HG03175 (cell line): ENCODE results near the gene SLC22A23.

ENCODE experiments used
- ATAC-seq: cut with Tn5 transposase; IDR thresholded peaks from one replicate; pipeline ENCODE4 v1.9.1; 2021; ENCODE audit warnings: mild to moderate bottlenecking, moderate library complexity; ENCODE audit not compliant: unreplicated experiment

Gene SLC22A23

DNA sequence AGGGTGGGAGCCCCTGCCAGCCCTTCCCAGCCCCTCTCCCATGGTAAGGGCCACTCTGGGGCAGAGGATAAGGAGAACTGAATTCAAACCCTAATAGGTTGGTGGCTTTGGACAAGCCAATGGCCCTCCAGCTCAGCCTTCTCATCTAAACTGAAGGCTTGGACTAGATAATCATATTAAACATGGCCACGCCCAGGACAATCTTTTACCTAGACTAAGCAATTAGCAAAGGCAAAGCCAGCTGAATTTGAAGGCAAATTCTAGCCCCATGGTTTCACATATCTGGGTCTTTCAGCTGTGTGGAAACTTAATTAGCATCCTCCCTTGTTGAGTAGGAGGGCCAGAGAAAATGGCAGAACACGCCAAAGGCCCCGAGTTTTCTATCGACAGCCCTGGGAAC, 10.7 kb downstream of the SLC22A23 start:
- ATAC-seq: no peak

DNA sequence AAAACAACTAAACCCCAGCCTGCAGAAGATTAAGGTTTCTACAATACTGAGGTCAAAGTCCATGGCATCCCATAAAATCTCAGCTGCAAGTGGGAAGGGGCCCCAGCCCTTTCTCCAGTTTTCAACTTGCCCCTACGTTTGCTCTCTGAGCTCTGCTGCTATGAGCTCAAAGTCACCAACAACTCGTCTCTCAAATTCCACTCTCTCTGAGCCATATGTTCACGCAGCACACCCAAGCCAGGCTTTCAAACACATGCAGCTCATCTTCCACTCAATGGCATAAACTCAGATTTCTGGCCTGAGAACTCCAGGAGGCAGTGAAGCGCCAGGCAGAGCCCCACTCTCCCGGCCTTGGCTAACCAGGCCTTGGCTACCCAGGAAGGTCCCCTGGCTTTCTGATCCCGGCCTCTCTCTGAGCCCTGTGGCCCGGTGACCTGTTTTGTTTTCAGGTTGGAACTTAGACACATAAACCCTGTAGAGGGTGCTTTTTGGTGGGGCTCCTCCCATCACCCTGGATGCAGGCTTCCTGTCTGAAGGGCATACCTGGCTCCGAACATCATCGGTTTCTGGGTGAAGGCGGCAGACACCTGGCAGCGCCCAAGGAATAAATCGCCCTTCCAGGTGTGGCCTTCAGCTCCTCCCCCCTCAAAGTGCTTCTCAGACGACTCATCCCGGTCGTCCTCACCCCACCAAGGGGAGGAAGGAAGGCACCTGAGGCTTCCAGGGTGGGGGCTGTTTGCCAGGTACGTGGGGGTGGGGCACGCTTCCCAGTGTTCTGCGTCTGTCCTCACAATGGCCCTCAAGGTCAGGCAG, 12.4 kb downstream of the SLC22A23 start:
- ATAC-seq: no peak

DNA sequence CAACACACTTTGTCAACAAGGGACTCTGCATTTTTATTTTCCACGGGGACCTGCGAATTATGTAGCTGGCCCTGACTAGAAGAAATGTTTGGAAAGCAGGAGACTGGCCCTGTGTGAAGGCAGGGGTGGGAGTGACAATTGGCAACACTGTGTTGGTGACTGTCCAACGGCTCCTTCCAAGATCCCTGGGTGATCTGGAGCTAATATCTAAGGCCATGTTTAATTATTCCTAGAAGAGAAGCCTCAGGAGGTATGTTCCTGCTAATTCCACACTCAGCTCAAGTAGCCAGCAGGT, 13.7 kb downstream of the SLC22A23 start:
- ATAC-seq: no peak

DNA sequence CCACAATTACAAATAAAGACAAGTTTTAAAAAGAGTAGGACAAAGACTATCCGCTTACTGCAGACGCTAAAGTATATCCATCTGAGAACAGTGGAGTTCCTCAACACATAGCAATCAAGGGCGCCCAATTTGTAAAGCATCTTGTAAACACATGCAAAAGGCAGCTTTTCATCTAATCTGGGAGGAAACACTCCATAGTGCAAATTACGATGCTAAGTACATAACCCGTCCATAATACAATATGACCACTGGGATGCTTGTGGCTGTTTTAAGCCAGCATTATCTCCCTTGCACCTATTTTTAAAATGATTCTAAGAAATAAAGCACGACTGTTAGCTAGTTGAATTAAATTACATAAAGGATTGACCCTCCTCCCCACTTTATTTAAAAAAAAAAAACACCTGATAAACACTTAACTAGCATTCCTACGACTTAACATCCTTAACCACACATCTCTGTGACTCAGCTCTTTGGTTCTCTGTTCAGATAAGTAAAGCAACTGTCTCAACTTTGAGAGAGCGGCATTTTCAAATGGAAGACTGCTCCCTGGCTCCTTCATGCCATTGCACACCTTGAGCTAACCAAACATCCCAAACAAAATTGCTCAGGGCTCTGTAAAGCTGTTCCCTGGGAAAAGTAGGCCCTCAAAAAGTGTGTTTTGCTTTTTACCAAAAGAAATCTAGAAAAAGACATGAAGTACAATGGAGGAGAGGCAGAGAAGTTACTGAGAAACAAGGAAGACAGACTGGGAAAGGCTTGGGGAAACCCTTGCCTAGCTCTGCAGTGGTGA, 14.2 kb downstream of the SLC22A23 start:
- ATAC-seq: no peak

DNA sequence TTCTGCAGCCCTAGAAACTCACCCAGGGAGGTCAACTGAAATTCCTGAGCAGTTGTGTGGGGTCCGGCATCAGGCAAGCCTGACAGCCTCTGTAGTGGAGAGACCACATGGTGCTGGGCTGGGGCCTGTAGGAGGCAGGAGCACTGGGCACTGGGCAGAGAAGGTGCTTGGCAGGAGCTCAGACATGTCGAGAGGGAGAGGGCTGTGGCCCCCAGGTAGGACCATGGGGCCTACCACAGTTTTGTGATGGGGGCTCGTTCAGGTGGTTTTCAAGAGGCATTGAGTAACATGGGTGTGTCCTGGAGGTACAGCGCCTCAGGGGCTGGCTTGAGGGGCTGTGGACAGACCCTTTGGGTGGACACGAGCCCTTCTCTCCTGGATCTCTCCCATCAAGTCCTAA, 15.9 kb downstream of the SLC22A23 start:
- no peak for ATAC-seq

DNA sequence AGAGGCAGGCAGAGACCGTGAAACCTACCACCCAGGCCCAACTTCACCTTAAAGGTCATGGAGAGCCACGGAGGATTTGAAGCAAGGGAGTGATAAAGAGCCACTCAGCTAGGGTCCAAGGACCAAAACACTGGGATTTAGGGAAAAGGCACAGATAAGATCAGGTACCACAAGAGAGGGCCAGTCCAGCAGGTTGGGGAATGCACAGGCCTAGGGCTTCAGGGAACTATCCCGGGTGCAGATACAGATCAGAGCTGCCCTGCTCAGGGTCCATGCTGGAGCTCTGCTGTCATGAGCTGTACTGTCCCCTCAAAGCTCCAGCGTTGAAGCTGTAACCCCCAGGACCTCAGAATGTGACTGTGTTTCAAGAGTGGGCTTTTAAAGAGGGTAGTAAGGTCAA, 16.9 kb downstream of the SLC22A23 start:
- ATAC-seq: no peak

DNA sequence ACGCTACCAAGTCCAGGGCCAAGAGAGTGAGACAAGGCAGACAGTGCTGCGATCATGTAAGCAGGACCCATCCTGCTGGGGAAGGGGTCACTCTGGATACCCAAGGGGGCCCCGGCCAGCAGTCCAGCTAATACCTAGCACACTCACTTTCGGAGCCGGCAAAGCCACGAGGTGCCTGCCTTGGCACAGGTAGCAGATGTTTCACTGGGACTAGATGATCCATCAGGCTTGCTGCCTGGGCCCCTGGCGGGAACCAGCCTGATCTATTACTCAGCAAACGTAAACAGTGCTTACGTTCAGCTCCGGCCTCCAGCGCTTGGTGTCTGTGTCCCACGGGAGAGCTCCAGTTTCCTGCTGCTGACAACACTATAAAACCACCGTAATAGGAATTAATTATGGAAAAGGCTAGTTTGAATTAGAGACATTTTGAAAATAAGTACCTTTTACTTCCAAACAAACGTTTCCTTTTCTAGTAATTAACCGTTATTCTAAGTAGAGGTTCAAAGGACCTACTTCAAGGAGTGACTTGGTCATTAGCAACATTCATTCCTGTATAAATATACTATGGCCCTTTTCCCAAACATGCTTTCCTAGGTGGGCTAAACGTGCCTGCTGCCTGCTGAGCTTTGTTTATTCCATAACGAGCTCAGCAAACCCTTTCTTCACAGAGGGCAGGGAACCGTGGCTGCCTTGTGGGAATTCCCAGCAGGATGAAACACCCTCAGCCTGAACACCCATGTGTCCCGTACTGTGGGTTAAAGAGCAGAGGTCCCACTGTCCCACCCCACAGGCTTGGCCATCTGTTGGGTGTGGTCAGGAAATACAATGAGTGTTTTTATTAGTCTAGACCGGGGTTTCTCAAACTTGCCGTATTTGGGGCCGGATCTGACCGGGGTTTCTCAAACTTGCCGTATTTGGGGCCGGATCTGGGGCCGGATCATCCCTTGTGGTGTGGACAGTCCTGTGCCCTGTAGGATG, 18.4 kb downstream of the SLC22A23 start:
- ATAC-seq: no peak

DNA sequence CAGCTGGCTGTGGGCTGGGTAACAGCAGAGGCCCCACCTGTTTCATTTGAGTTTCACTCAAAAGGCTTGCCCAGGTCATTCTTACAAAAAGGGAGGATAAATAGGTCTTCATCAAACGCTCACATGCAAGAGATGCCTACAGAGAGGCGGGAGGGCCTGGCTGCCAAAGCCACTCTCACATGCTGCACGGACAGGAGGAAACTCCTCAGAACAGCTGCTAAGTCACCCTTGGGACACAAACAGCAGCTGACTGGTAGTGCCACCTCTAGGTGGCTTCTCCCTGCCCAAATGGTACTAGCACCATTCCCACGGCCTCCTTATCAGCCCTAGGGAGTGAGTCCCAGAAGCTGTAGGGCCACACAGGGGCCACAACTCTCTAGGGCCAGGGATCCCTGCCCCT, 23.8 kb downstream of the SLC22A23 start:
- no peak for ATAC-seq

DNA sequence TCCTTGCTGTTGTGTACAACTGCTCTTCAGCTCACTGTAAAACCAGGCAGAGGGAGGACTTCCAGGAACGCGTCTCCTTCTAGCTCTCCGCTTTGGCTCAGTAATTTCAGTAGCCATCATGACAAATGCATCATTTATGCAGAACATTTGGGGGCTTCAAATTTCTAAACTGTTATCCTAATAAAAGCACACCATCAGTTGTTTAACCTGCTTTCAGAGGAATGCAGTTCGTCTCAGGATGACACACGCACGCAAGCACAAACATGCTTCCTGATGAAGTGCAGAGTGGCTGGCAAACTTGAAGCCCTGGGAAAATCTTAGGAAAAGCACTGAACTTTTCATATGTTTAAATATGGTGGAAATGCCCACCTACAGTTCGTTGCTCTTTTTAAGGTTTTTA, 24.4 kb downstream of the SLC22A23 start:
- no peak for ATAC-seq

DNA sequence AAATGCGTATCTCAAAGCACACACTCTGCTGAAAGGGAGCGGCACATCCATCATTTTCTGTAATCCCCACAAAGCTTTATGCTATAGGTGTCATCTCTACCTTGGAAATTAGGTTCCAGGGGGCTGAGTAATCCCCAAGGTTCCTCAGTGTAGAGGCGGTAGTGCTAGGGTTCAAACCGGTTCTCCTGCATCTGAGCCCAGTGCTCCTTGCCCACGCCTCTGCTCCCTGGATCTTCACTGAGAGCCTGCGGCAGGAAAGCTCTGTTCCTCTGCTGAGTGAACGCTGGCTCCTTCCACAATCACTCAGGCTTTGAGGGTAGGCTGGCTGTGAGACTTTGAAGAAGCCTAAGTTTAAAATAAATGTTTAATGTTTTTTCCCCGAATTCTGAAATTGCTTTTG, 24.9 kb downstream of the SLC22A23 start:
- ATAC-seq: no peak

DNA sequence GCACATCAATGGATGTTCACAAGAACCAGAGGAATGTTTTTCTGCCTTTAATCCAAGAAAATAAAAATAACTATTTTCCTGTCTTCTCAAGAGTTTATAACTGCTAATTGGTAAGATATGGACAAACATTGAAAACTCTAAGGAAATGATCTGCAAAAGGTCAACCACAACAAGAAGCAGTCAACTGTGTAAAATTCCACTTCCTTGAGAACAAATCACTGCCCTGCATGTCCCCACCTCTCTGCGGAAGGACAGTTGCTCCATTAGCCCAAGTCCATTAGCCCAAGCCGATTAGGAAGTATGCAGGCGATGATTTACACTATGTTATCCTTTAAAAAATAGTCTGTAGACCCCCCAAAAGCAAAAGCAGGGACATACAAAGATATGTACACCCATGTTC, 27.6 kb downstream of the SLC22A23 start:
- no peak for ATAC-seq

DNA sequence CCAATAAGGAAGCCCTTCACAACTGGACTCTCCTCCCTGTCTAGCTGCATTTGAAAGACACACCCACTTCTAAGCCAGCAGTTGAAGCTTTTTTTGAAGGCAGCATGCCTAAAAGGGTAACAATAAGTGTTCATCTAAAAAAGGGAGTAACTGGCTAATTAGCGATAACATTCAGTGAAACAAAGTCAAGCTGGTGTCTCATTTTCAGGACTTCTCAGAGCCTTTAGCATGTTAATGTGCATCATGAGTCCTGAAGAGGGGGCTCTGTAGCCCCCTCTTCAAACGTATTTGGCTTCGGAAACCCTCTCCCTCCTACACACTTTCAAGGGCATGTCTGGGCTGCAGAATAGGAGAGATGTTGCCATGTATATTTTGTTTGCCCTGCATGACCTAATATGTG, 28.1 kb downstream of the SLC22A23 start:
- no peak for ATAC-seq

DNA sequence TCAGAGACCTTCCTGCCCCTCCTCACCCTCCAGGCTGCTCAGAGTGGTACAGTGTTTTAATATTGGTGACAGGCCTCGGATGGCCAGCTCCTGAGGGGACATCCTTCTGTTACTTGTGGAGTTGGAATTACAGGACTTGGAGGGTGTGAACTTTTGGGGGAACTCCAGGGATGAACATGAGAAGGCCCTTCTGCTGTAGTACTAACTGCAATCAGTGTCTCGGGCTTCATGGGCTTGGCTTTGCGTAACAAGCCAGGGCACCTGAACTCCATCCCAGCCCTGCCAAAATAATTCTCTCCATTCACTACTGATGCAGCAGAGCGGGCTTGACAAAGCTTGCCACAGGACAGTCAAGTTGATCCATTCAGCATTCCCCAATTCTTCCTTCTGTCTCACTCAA, 28.6 kb downstream of the SLC22A23 start:
- ATAC-seq: no peak

DNA sequence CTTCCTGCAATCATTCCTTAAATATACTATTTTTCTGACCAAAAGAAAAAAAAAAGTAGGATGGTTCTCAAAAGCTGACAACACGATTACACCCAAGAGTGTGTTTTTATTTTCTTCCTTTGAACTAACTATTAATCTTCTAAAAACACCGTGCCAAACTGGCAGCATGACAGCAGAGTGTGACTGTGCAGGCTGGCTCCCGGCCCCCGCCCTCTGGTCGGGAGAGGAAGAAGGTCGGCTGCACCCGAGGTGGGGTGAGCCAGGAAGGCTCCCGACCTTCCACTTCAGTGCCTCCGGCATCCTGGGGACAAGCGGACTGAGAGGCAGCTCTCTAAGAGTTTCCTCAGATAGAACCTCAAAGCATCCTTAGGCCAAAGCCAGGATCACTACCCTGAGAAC, 29.2 kb downstream of the SLC22A23 start:
- no peak for ATAC-seq

DNA sequence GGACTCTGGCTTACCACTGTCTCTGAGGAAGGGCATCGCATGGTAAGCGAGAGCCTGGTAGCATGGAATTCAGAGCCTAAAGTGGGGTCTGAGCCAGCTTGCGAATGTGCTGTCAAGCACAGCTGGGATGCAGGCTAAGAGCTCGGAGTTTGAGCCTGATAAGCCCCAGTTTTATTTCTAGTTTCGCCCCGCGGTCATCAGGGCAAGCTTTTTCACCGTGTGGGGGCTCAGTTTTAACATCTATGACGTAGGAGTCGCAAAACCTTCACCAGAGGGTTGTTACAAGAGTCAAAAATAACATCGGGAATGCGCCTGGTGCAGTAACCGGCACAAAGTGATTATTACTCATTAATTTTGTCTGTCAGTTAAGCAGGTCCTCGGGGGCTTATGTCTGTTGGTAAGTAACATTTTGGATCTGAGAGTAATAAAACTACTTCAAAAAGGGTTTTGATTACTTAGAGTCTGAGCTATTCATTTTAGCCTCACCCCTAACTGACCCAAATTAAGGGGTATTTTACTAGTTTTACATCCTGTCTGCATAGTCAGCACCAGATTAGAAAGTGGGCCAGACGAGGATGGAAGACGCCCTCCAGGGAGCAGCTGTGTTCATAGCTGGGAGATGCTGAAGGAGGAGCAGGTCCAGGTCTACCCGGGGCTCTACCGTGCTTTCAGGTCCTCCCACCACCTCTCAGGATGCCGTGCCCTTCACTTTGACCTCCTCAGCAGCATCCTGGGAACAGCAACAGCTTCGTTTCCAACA, 29.7 kb downstream of the SLC22A23 start:
- ATAC-seq: no peak

DNA sequence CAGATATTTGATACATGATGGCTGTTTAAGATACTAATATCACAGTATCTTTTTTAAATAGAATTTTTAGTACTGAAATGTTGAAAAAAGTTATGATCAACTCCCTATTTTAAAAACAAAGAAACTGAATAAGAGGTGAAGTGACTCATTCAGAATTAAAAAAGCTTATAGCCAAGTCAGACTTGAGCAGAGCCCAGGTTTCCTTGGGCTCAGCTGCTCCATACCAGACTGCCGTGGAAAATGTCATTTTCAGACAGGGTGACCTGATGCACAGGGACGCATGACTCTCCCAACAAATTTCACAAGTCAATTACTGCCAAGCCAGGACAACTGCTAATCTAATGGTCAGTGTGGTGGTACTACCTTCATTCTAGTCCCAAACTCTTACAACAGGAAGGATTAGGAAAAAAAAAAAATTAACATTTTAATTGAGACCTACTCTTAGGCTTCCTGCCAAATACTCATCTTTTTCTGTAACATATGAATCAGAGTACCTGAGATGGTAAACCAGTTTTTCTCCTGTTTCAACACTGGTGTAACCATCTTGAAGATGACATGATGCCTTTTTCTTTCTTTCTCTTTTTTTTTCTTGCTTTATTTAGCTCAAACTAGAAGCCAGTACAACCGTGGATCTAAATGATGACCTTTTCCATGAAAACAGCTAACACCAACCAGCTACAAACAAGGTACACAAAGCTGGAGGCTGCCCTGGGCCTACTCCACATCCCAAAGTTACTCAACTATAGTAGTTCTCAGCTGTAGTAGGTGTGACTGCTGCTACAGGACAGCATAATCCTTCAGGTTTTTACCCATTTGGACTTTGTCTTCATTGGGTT, 30.5 kb downstream of the SLC22A23 start:
- no peak for ATAC-seq

DNA sequence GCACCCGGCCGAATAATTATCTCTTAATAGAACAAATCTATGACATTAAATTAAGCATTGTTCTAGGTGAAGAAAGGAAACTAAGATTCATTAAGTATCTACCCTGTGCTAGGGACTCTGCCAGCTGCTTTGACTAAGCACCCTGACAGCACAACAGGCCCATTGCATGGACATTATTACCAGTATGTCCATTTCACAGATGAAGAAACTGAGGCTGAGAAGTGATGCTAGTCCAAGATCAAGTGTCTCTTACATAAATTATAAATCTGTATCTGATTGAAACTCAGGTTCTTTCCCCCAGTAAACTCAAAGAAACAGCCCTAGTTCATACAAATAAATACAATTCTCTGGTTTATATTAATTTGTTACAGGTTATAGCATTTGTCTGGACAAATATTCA, 31.3 kb downstream of the SLC22A23 start:
- ATAC-seq: no peak

DNA sequence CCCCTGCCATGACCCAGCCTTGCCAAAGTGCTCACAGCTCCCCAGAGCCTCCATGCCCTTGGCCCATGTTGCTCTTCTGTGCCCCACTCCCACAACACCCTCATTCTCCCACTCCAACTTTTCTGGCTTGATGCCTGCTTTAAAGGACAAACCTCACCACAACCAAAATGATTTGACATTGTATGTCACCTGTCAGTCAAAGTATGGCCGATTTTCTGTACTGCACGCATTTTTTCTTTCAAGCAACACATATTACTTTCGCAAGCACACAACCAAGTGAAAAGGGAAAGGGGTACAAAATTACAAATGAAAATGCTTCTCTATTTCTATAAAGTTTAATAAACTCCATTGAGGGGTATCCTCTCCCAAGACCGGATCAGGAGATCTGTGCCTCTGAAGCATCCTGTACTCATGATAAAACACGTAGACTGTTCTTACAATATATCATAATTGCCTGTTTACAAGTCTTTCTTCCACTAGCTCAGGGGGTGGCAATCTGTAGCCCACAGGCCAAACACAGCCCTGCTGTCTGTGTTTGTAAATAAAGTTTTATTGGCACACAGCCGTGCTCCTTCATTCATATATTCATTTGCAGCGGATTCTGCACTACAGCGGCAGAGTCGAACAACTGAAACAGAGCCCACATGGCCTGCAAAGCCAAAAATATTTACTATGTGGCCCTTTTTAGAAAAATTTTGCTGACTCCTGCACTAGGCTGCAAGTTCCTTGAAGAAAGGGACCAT, 32.5 kb downstream of the SLC22A23 start:
- ATAC-seq: no peak
